CD4-positive, alpha-beta memory T cell (primary cell): ENCODE results near the gene IP6K1. TPM values are rescaled to one million over a fixed set of nuclear protein-coding genes. Genes with fewer than 3 reads are reported as not detected.

Experiments used
- CTCF ChIA-PET: fragments of 350-600 bp; sonication (Branson Sonifier 250); formaldehyde crosslinking; loops from one replicate; lab custom pipeline; 2021; ENCODE audit warnings: inconsistent platforms; ENCODE audit not compliant: partially characterized antibody; lab: Charles Lee
- POLR2A ChIA-PET: fragments of 350-600 bp; sonication (Branson Sonifier 250); formaldehyde crosslinking; loops from one replicate; lab custom pipeline; 2021; ENCODE audit not compliant: partially characterized antibody; lab: Charles Lee
- DNase-seq, 5 donors: peaks; one replicate each; pipeline versions ENCODE4 v3.0.0 to v3.0.0-alpha.2; 2020 to 2022; ENCODE audit warnings: mixed read lengths in 1 of 5
- H3K27ac ChIP-seq: one replicate; pipeline ENCODE4 v1.7.0; 2013; ENCODE audit warnings: low read depth, low read length
- H3K27me3 ChIP-seq: 2 replicates; pipeline ENCODE4 v1.7.0; 2013; ENCODE audit warnings: mild to moderate bottlenecking, low read length, moderate library complexity; ENCODE audit not compliant: insufficient read depth
- H3K36me3 ChIP-seq: 2 replicates; pipeline ENCODE4 v1.7.0; 2013; ENCODE audit warnings: mild to moderate bottlenecking, low read length, moderate library complexity; ENCODE audit not compliant: insufficient read depth
- H3K4me1 ChIP-seq: 2 replicates; pipeline ENCODE4 v1.7.0; 2013; ENCODE audit warnings: mild to moderate bottlenecking, low read length, moderate library complexity; ENCODE audit not compliant: insufficient read depth
- H3K4me3 ChIP-seq, 2 donors: one replicate each; pipeline ENCODE4 v1.7.0; 2013; ENCODE audit warnings: low read length in 2 of 2, mild to moderate bottlenecking in 1 of 2
- H3K9me3 ChIP-seq, 2 donors: one replicate each; pipeline ENCODE4 v1.7.0; 2013; ENCODE audit warnings: low read length in 2 of 2, control low read depth in 1 of 2; ENCODE audit not compliant: control insufficient read depth in 1 of 2
- H3K27ac Mint-ChIP-seq, 7 donors: one replicate each; pipeline ENCODE4 v1.8.0; 2020 to 2021; ENCODE audit warnings: mixed read lengths in 7 of 7, mild to moderate bottlenecking in 6 of 7, inconsistent platforms in 3 of 7, moderate library complexity in 3 of 7
- H3K27me3 Mint-ChIP-seq, 2 donors: one replicate each; pipeline ENCODE4 v1.8.0; 2020 to 2021; ENCODE audit warnings: mixed read lengths in 2 of 2
- H3K36me3 Mint-ChIP-seq, 2 donors: one replicate each; pipeline ENCODE4 v1.8.0; 2020 to 2021; ENCODE audit warnings: mixed read lengths in 2 of 2, inconsistent platforms in 1 of 2, mild to moderate bottlenecking in 1 of 2
- H3K4me1 Mint-ChIP-seq, 4 donors: one replicate each; pipeline ENCODE4 v1.8.0; 2020 to 2021; ENCODE audit warnings: mixed read lengths in 4 of 4, mild to moderate bottlenecking in 1 of 4
- H3K4me3 Mint-ChIP-seq, 8 donors: one replicate each; pipeline ENCODE4 v1.8.0; 2020 to 2021; ENCODE audit warnings: mixed read lengths in 8 of 8, mild to moderate bottlenecking in 7 of 8, moderate library complexity in 6 of 8, inconsistent platforms in 3 of 8
- H3K9me3 Mint-ChIP-seq, 8 donors: one replicate each; pipeline ENCODE4 v1.8.0; 2020 to 2021; ENCODE audit warnings: mixed read lengths in 8 of 8, mild to moderate bottlenecking in 5 of 8, inconsistent platforms in 3 of 8, moderate library complexity in 1 of 8
- intact Hi-C: fragments of 100-400 bp; cut with micrococcal nuclease; formaldehyde crosslinking; loops from one replicate; pipeline ENCODE4 v1.15.1; 2023
- polyA plus RNA-seq, 2 donors: library from polyadenylated mRNA; unstranded; fragments of 300-500 nt; fragmentation: Illumina TruSeq; gene quantifications; one replicate each; pipeline ENCODE4 v1.2.3, GENCODE V29; 2021
- total RNA-seq, 2 experiments: library from RNA; stranded (reverse); gene quantifications; one replicate each; pipeline ENCODE4 v1.2.3, GENCODE V29; 2021

The IP6K1 gene
- total and polyA plus RNA-seq, 4 experiments from 2014 or later: 19.4 to 60.0 (median 44.4) TPM

DNA sequence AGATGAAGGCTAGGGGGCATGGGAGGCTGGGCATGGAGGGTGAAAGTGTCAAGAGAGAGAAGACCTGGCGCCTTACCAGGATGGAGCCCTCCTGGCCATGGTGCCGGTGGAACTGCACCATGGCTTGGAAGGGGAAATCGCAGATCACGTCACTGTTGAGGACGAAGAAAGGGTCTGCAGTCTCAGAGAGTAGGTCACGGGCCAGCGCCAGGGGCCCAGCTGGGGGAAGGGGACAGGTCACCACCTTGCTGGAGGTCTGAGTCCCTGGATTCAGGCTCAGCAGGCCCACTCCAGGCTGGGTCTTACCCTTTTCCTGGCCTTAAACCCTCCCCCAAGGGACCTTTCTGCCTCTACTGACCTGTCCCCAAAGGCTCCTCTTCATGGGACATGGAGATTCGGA is 63.4 kb downstream of the IP6K1 start:
- H3K4me3 ChIP-seq: peak overlapping the region; percentile 85 to 89
- Mint-ChIP-seq H3K27ac (peak overlapping the region; percentile 98 to 99 (median 99)), H3K4me1 (peaks cover 15 to 53% (median 29%) of the 10 kb centered on the region in 4 donors), H3K27me3 (peaks cover 0 to 2% of the 10 kb centered on the region in 2 donors), H3K36me3 (peaks cover 0 to 52% of the 10 kb centered on the region in 2 donors), H3K4me3 (peak overlapping the region; percentile 93 to 98 (median 96)), H3K9me3 (peaks cover 0 to 2% (median 0%) of the 10 kb centered on the region in 8 donors)
- peaks cover 20% of the 10 kb centered on the region for H3K36me3 ChIP-seq
- no peak for DNase-seq
- intact Hi-C loops: loop anchor here (1.0 kb wide), 1 partner anchor 49 kb away; the partner anchor contains the start of gene APEH
- peak overlapping the region; percentile 99 for H3K27ac ChIP-seq
- H3K4me1 ChIP-seq: peaks cover 34% of the 10 kb centered on the region
- ChIA-PET POLR2A (interaction anchor here (1.0 to 1.6 kb wide), 3 partner anchors 10 to 86 kb away, joined by 3 to 6 read pairs (median 4); partner anchors contain the start of gene INKA1), CTCF (interaction anchor here (3.1 kb wide), 1 partner anchor 183 kb away, joined by 12 read pairs; no protein-coding TSS in a partner anchor)
- H3K9me3 ChIP-seq: no peaks in the 10 kb centered on the region
- H3K27me3 ChIP-seq: no peaks in the 10 kb centered on the region

DNA sequence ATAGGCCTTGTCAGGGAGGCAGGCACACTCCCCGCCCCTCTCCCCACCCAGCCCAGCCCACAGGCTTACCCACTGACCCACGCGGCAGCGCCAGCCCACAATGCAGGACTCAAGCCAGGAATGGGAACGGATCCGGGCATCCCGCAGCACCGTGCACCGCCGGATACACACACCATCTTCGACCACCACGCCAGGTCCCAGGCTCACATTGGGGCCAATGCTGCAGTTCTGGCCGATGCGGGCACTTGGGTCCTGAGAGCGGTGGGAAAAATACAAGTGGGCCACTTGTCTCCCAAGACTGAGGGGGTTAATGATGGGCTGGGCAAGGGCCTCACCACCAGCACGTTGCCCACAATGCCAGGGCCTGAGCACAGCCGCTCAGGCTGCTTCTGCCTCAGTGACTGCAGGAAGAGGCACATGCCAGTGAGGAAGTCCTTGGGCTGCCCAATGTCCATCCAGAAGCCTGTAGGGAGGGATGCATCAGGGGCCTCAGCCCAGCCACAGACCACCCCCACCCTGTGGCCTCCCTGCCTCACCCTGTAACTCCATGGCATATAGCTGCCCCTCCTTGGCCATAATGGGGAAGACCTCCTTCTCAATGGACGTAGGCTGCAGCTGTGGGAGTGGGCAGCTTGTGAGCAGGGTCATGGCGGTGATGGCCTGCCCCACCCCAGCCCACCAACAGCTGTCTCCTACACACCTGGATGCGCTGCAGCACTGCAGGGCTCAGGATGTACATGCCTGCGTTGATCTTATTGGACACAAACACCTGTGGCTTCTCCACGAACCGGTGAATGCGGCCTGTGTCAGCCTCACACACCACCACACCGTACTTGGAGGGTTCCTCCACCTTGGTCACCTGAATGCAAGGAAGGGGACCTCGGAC is 64.2 kb downstream of the IP6K1 start:
- Mint-ChIP-seq H3K4me1 (peaks cover 15 to 53% (median 29%) of the 10 kb centered on the region in 4 donors), H3K36me3 (peaks cover 0 to 45% of the 10 kb centered on the region in 2 donors), H3K27me3 (peaks cover 0 to 2% of the 10 kb centered on the region in 2 donors), H3K27ac (peak overlapping the region; percentile 29 to 99 (median 99)), H3K4me3 (peak overlapping the region; percentile 15 to 98 (median 96)), H3K9me3 (peaks cover 0 to 2% (median 0%) of the 10 kb centered on the region in 8 donors)
- intact Hi-C loops: no loop called here
- no peak for DNase-seq
- Histone ChIP-seq H3K4me1 (peaks cover 34% of the 10 kb centered on the region), H3K9me3 (no peaks in the 10 kb centered on the region), H3K27ac (peak overlapping the region; percentile 99), H3K36me3 (peaks cover 15% of the 10 kb centered on the region), H3K4me3 (no peak overlapping the region), H3K27me3 (no peaks in the 10 kb centered on the region)
- ChIA-PET POLR2A (interaction anchor here (1.5 kb wide), 1 partner anchor 81 kb away, joined by 6 read pairs; the partner anchor contains the start of gene INKA1), CTCF (interaction anchor here (3.1 kb wide), 1 partner anchor 182 kb away, joined by 12 read pairs; no protein-coding TSS in a partner anchor)

DNA sequence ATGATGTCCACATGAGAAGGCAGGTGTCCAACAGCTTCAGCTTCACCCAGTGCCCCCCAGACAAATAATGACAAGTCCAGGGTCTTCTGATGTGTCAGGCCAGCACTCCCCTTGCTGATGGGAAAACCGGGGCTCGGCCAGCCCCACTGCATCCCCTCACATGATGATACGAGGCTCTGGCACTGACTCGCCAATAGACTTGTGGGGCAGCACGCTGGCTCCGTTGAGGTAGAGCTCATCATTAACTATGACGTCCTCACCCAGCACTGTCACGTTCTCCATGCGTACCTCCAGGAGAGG is 64.8 kb downstream of the IP6K1 start:
- Mint-ChIP-seq H3K9me3 (peaks cover 0 to 2% (median 0%) of the 10 kb centered on the region in 8 donors), H3K27ac (peak overlapping the region in 4 of 7 donors; percentile 29 to 99 (median 60)), H3K4me3 (peak overlapping the region in 2 of 8 donors; percentile 21 to 52), H3K27me3 (peaks cover 0 to 2% of the 10 kb centered on the region in 2 donors), H3K36me3 (peaks cover 0 to 44% of the 10 kb centered on the region in 2 donors), H3K4me1 (peaks cover 15 to 53% (median 29%) of the 10 kb centered on the region in 4 donors)
- no peak overlapping the region for H3K4me3 ChIP-seq
- no peak overlapping the region for H3K27ac ChIP-seq
- ChIA-PET CTCF (interaction anchor here (1.7 to 3.1 kb wide), 2 partner anchors 118 to 181 kb away, joined by 5 to 12 read pairs; no protein-coding TSS in a partner anchor), POLR2A (no interaction called here)
- peaks cover 15% of the 10 kb centered on the region for H3K36me3 ChIP-seq
- intact Hi-C loops: no loop called here
- peaks cover 34% of the 10 kb centered on the region for H3K4me1 ChIP-seq
- no peaks in the 10 kb centered on the region for H3K27me3 ChIP-seq
- DNase-seq: no peak
- no peaks in the 10 kb centered on the region for H3K9me3 ChIP-seq

DNA sequence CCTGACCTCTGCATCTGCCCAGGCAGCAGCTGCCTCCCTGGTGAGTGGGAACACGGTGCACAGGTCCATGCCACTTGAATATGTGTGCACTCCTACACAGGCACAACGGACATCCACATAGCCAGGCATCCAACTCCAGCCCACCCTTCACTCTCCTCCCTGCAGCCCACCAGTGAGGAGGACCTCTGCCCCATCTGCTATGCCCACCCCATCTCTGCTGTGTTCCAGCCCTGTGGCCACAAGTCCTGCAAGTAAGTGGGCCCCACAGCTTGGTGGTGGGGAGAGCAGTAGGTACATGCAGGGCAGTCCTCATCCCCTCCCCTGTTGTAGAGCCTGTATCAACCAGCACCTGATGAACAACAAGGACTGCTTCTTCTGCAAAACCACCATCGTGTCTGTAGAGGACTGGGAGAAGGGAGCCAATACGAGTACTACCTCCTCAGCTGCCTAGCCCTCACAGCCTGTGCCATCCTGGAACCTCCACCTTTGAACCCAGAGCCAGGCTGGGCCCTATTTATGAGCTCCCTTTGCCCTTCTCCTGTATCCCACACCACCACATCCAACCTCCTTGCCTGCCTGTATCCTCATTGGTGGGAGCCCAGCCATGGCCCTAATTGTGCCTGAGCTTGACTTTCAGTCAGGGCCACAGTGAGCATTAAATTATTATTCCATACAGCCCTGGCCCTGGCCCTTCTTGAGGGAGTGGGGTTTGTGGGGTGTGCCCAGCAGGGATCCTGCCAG is 65.3 kb downstream of the IP6K1 start:
- Mint-ChIP-seq H3K9me3 (peaks cover 0 to 2% (median 0%) of the 10 kb centered on the region in 8 donors), H3K27me3 (peaks cover 0 to 2% of the 10 kb centered on the region in 2 donors), H3K36me3 (peaks cover 0 to 44% of the 10 kb centered on the region in 2 donors), H3K4me3 (peak overlapping the region in 3 of 8 donors; percentile 29 to 97 (median 52)), H3K4me1 (peaks cover 15 to 53% (median 29%) of the 10 kb centered on the region in 4 donors), H3K27ac (peak overlapping the region; percentile 37 to 99 (median 74))
- Histone ChIP-seq H3K36me3 (peaks cover 15% of the 10 kb centered on the region), H3K4me3 (no peak overlapping the region), H3K27me3 (no peaks in the 10 kb centered on the region), H3K9me3 (no peaks in the 10 kb centered on the region), H3K4me1 (peaks cover 34% of the 10 kb centered on the region), H3K27ac (no peak overlapping the region)
- DNase-seq: no peak
- ChIA-PET CTCF (interaction anchor here (1.7 kb wide), 1 partner anchor 118 kb away, joined by 5 read pairs; no protein-coding TSS in a partner anchor), POLR2A (interaction anchor here (0.5 to 3.0 kb wide), 2 partner anchors 83 to 506 kb away, joined by 4 to 24 read pairs; partner anchors contain the start of gene INKA1)
- intact Hi-C loops: no loop called here

DNA sequence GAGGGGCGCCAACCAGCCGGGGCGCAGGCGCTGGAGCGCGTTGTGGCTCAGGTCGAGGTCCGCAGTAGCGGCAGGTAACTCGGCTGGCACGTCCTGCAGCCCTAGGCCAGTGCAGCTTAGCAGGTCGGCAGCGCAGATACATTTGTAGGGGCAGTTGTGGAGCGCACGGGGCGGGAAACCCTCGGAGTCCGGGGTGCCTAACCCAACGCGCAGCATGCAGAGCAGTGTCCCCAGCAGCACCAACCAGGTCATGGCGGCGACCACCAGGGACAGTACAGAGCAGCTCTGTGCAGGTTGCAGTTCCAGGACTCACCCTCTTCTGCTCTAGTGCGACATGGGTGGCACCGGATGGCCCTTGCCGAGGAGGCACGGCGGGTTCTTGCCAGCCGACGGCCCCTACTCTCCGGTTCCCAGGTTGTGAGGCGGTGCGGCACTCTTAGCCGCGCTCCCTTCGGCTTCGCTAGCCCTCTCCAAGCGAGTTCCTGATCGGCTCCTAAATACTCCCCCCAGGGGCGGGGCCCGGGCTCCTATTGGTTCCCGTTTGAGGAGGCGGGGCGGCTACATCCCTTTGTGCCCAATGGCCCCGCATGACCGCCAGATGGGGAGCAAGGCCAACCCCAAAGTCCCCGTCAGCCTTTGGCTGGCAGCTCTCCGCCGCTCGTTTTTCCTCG is 67.0 kb downstream of the IP6K1 start, which contains the start of gene AMIGO3:
TSS of gene AMIGO3 (minus strand) at position 471 of the 671 bp plus-strand sequence. CDS start at position 252, 219 bp downstream.
- Histone ChIP-seq H3K27me3 (no peaks in the 10 kb centered on the region), H3K4me3 (peak within 1 kb of the TSS; percentile 47 to 74), H3K36me3 (peaks cover 15% of the 10 kb centered on the region), H3K9me3 (no peaks in the 10 kb centered on the region), H3K27ac (peak within 1 kb of the TSS; percentile 50), H3K4me1 (peaks cover 27% of the 10 kb centered on the region)
- Mint-ChIP-seq H3K27ac (peak within 1 kb of the TSS; percentile 92 to 96 (median 94)), H3K36me3 (peaks cover 0 to 39% of the 10 kb centered on the region in 2 donors), H3K27me3 (no peaks in the 10 kb centered on the region), H3K4me3 (peak within 1 kb of the TSS; percentile 90 to 97 (median 92)), H3K4me1 (peaks cover 14 to 49% (median 26%) of the 10 kb centered on the region in 4 donors), H3K9me3 (peaks cover 0 to 2% (median 0%) of the 10 kb centered on the region in 8 donors)
- ChIA-PET POLR2A (interaction anchor here (0.9 to 3.0 kb wide), 12 partner anchors 13 to 707 kb away, joined by 3 to 24 read pairs (median 4); partner anchors contain the start of genes INKA1, IP6K1, TRAIP and UBA7), CTCF (interaction anchor here (0.6 to 2.7 kb wide), 6 partner anchors 10 to 180 kb away, joined by 3 to 9 read pairs (median 4); partner anchors contain the start of gene INKA1)
- intact Hi-C loops: loop anchor here (2.0 kb wide), 2 partner anchors 31 to 83 kb away; partner anchors contain the start of genes INKA1, MST1 and RNF123
- peak; percentile 86 to 95 (median 89) for DNase-seq

DNA sequence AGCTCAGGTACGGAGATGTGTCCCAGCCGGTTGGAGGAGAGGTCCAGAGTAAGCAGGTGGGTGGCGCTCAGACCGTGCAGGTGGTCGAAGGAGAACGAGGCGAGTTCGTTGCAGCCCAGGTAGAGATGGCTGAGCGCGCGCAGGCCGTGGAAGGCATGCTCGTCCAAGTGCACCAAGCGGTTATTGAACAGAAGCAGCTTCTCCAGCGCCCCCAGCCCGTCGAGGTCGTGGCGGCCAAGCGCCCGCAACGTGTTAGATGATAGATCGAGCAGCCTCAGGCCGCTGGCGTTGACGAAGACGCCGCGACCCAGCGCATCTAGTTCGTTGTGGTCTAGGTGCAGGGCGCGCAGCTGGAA is 67.5 kb downstream of the IP6K1 start:
- ChIA-PET POLR2A (interaction anchor here (0.9 to 3.0 kb wide), 9 partner anchors 13 to 303 kb away, joined by 3 to 24 read pairs (median 4); partner anchors contain the start of genes INKA1, IP6K1, TRAIP and UBA7), CTCF (interaction anchor here (1.1 to 2.7 kb wide), 5 partner anchors 10 to 179 kb away, joined by 3 to 9 read pairs (median 6); partner anchors contain the start of gene INKA1)
- Mint-ChIP-seq H3K4me3 (peak overlapping the region; percentile 90 to 97 (median 92)), H3K27ac (peak overlapping the region in 5 of 7 donors; percentile 68 to 96 (median 93)), H3K36me3 (peaks cover 0 to 36% of the 10 kb centered on the region in 2 donors), H3K9me3 (peaks cover 0 to 2% (median 0%) of the 10 kb centered on the region in 8 donors), H3K4me1 (peaks cover 12 to 47% (median 24%) of the 10 kb centered on the region in 4 donors), H3K27me3 (no peaks in the 10 kb centered on the region)
- H3K36me3 ChIP-seq: peaks cover 15% of the 10 kb centered on the region
- peak overlapping the region; percentile 47 to 74 for H3K4me3 ChIP-seq
- no peaks in the 10 kb centered on the region for H3K9me3 ChIP-seq
- peak overlapping the region; percentile 50 for H3K27ac ChIP-seq
- H3K27me3 ChIP-seq: no peaks in the 10 kb centered on the region
- H3K4me1 ChIP-seq: peaks cover 25% of the 10 kb centered on the region
- intact Hi-C loops: loop anchor here (2.0 kb wide), 2 partner anchors 30 to 84 kb away; partner anchors contain the start of genes INKA1, MST1 and RNF123
- DNase-seq: no peak
